Fibroblast of lung (primary cell): Measurements from ENCODE around the gene TNNC2.

Experiments
- CTCF ChIP-seq, 2 donors: IDR thresholded peaks in 1 of 2; conservative IDR thresholded peaks in 1 of 2; 1 replicate in 1 of 2; 2 replicates in 1 of 2; pipeline ENCODE4 v1.5.1; 2011 to 2012; ENCODE audit warnings: low read length in 2 of 2, control low read depth in 1 of 2, inconsistent platforms in 1 of 2, low read depth in 1 of 2, mild to moderate bottlenecking in 1 of 2
- EZH2 ChIP-seq: IDR thresholded peaks from 2 replicates; pipeline ENCODE4 v1.5.1; 2012; ENCODE audit warnings: low read length, control low read depth, mild to moderate bottlenecking; ENCODE audit errors: missing control alignments

- no peak for TF ChIP-seq CTCF (conservative IDR thresholded peaks at IDR 0.05 in 1 of 2, IDR thresholded peaks at IDR 0.05 in 1 of 2; ENCODE audit: low read depth in 1 of 2, low read length in 2 of 2)
- no peak for TF ChIP-seq EZH2
Measured at GRCh38 chr20:45872626-45873025, 45.5 kb upstream of the TNNC2 start.
